ENCODE measurements around the gene PWWP2B. TPM values are rescaled to one million over a fixed set of nuclear protein-coding genes. Genes with fewer than 3 reads are reported as not detected.
A peak's percentile ranks its signal among the peaks of the same experiment; 100 is the strongest.

Gene PWWP2B
- total and polyA plus RNA-seq, 2 of the 13 experiments (the other 11 are each of a cell fraction or from before 2014, with no cell fraction given), result 2.3 to 4.7 TPM

- intact Hi-C loops (cut with micrococcal nuclease; ENCODE audit: unreplicated experiment), result loop anchor here (5.0 kb wide), 1 partner anchor 63 kb away; no protein-coding TSS in a partner anchor
- H2AFZ ChIP-seq (ENCODE audit: low read length), result no peak overlapping the region
- TF ChIP-seq ZNF549 (CRISPR knock-in tag; IDR thresholded peaks at IDR 0.05) (no peak), CENPT (CRISPR knock-in tag; IDR thresholded peaks at IDR 0.05; ENCODE audit: low read depth) (no peak), NFIB (CRISPR knock-in tag; IDR thresholded peaks at IDR 0.05; ENCODE audit: borderline replicate concordance) (0 out of 2 replicates have a peak, but pooled peaks have one; percentile 27), SKI (IDR thresholded peaks at IDR 0.05; ENCODE audit: partially characterized antibody) (no peak), DBP (CRISPR knock-in tag; IDR thresholded peaks at IDR 0.05; ENCODE audit: not compliant biosample characterization) (no peak), ZNF264 (CRISPR knock-in tag; IDR thresholded peaks at IDR 0.05) (0 out of 2 replicates have a peak, but pooled peaks have one; percentile 20), HMG20B (CRISPR knock-in tag; conservative IDR thresholded peaks at IDR 0.05) (no peak), SP5 (CRISPR knock-in tag; IDR thresholded peaks at IDR 0.05; ENCODE audit: borderline replicate concordance, low read depth) (peak; percentile 30; the same call in 1 of the 2 replicates), MYC (CRISPR knock-in tag; IDR thresholded peaks at IDR 0.05; ENCODE audit: borderline replicate concordance) (peak; percentile 32; the same call in 1 of the 2 replicates), HOMEZ (CRISPR knock-in tag; IDR thresholded peaks at IDR 0.05; ENCODE audit: low read depth) (no peak), ZFP90 (CRISPR knock-in tag; IDR thresholded peaks at IDR 0.05; ENCODE audit: borderline replicate concordance) (no peak), ZNF280D (CRISPR knock-in tag; IDR thresholded peaks at IDR 0.05) (no peak), GLI4 (CRISPR knock-in tag; IDR thresholded peaks at IDR 0.05; ENCODE audit: borderline replicate concordance) (no peak), REXO4 (CRISPR knock-in tag; IDR thresholded peaks at IDR 0.05; ENCODE audit: borderline replicate concordance) (no peak), MEIS1 (CRISPR knock-in tag; IDR thresholded peaks at IDR 0.05; ENCODE audit: borderline replicate concordance) (no peak), ZNF33A (CRISPR knock-in tag; IDR thresholded peaks at IDR 0.05; ENCODE audit: borderline replicate concordance) (no peak), ZNF607 (CRISPR knock-in tag; IDR thresholded peaks at IDR 0.05; ENCODE audit: borderline replicate concordance) (no peak)
Measured at GRCh38 chr10:132454296-132455198, 57.5 kb downstream of the PWWP2B start.

More at GRCh38 chr10:132454296-132455198, 57.5 kb downstream of the PWWP2B start:
- no peaks in the 10 kb centered on the region for H3K79me2 ChIP-seq (ENCODE audit: insufficient read depth, low read length)
- peak overlapping the region in 1 of 3 experiments; percentile 29; a peak in 1 of 6 replicates for H3K4me3 ChIP-seq (replicated peaks in 1 of 3; ENCODE audit: insufficient read depth in 1 of 3, low read depth in 2 of 3, low read length in 3 of 3)
- WGBS (ENCODE audit: low lambda C conversion rate), result 31% methylated on average over 16 of the region's 30 CpGs
- in situ Hi-C loops (cut with HindIII; ENCODE audit: extremely low pct_ligation_motif_present, low pct_unique_long_range_greater_than_20kb), result loop anchor here (5.0 kb wide), 4 partner anchors 67 to 232 kb away; partner anchors contain the start of gene INPP5A
- no peaks in the 10 kb centered on the region for H3K9me3 ChIP-seq (ENCODE audit: low read length)
- no peaks in the 10 kb centered on the region for H3K36me3 ChIP-seq (replicated peaks in 1 of 2; ENCODE audit: control insufficient read depth in 1 of 2, insufficient read depth in 2 of 2, low read length in 2 of 2)
- BruUV-seq (replicated peaks), result no TSS peak
- H3K27me3 ChIP-seq (ENCODE audit: control insufficient read depth in 1 of 2, insufficient read depth in 2 of 2, low read length in 2 of 2), result peaks cover 3 to 6% of the 10 kb centered on the region in 2 experiments; a peak in 3 of 5 replicates
- H3K4me1 ChIP-seq (ENCODE audit: insufficient read depth, low read length), result peaks cover 79% of the 10 kb centered on the region
- POLR2A ChIA-PET, result interaction anchor here (0.9 kb wide), 1 partner anchor 64 kb away, joined by 3 read pairs; no protein-coding TSS in a partner anchor
- DNase-seq (ENCODE audit: low spot score) (no peak), ATAC-seq (no peak), FAIRE-seq (no peak)
- H3K4me2 ChIP-seq (ENCODE audit: low read depth, low read length), result peak overlapping the region; percentile 76
- no peaks in the 10 kb centered on the region for H4K20me1 ChIP-seq (ENCODE audit: insufficient read depth, low read length)
- H3K27ac ChIP-seq (ENCODE audit: extremely low read length, insufficient read depth, low read length), result no peak overlapping the region
- CTCF ChIA-PET (ENCODE audit: low intra/inter-chr PET ratio, low total read pairs), result interaction anchor here (2.0 kb wide), 1 partner anchor 231 kb away, joined by 10 read pairs; no protein-coding TSS in a partner anchor
- H3K9ac ChIP-seq (ENCODE audit: insufficient read depth, low read depth, low read length), result no peak overlapping the region
